Measurements from ENCODE around the gene CLNK.

CLNK gene

GRCh38 chr4:10532155-10532554 lies 152.4 kb downstream of the CLNK start:
- TF ChIP-seq CTCF (conservative IDR thresholded peaks at IDR 0.05) = no peak
- H3K27ac ChIP-seq = peak overlapping the region; percentile 83

GRCh38 chr4:10530137-10530786 lies 154.3 kb downstream of the CLNK start:
- peak overlapping the region; percentile 83 for H3K27ac ChIP-seq
- TF ChIP-seq CTCF (conservative IDR thresholded peaks at IDR 0.05) = no peak

- peak overlapping the region; percentile 83 for H3K27ac ChIP-seq
- TF ChIP-seq CTCF (conservative IDR thresholded peaks at IDR 0.05) = no peak
These were observed 155.1 kb downstream of the CLNK start for GRCh38 chr4:10529291-10530136.

GRCh38 chr4:10527438-10527837 lies 157.1 kb downstream of the CLNK start:
- no peak overlapping the region for H3K27ac ChIP-seq
- TF ChIP-seq CTCF (conservative IDR thresholded peaks at IDR 0.05) = no peak

GRCh38 chr4:10526429-10527222 lies 157.9 kb downstream of the CLNK start:
- no peak overlapping the region for H3K27ac ChIP-seq
- TF ChIP-seq CTCF (conservative IDR thresholded peaks at IDR 0.05) = no peak

- H3K27ac ChIP-seq = no peak overlapping the region
- TF ChIP-seq CTCF (conservative IDR thresholded peaks at IDR 0.05) = no peak
These were observed 160.3 kb downstream of the CLNK start for GRCh38 chr4:10524196-10524833.

Data from VCaP (cell line).